Measurements from ENCODE around the gene TLR2. TPM values are rescaled to one million over a fixed set of nuclear protein-coding genes. Genes with fewer than 3 reads are reported as not detected.

The TLR2 gene
- total RNA-seq, 1 experiment from 2014 or later: 1.7 TPM

DNA sequence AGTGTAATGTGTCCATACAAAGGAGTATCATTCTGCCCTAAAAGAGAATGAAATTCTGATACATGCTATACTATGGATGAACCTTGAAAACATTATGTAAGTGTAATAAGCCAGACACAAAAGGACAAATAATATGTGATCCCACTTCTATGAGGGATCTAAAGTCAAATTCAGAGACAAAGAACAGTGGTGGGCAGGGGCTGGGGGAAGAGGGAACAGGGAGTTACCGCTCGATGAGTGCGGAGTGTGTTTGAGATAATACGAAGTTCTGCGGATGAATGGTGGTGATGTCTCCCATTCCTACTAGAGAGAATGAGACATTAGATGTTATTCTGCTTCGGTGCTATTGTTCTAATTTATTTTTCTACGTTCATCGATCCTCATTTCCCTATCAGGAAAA, 46.1 kb upstream of the TLR2 start:
- H3K27me3 Mint-ChIP-seq (ENCODE audit: low read depth): no peaks in the 10 kb centered on the region
- TF ChIP-seq PRRX2 (CRISPR knock-in tag; IDR thresholded peaks at IDR 0.05): no peak
- no peak for TF ChIP-seq GABPB1 (CRISPR knock-in tag; IDR thresholded peaks at IDR 0.05)
- no peak for TF ChIP-seq OVOL2 (CRISPR knock-in tag; IDR thresholded peaks at IDR 0.05; ENCODE audit: borderline replicate concordance)
- no peak for TF ChIP-seq ZNF263 (CRISPR knock-in tag; IDR thresholded peaks at IDR 0.05; ENCODE audit: low read depth)
- TF ChIP-seq, protein P1, sequence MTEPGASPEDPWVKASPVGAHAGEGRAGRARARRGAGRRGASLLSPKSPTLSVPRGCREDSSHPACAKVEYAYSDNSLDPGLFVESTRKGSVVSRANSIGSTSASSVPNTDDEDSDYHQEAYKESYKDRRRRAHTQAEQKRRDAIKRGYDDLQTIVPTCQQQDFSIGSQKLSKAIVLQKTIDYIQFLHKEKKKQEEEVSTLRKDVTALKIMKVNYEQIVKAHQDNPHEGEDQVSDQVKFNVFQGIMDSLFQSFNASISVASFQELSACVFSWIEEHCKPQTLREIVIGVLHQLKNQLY (CRISPR knock-in tag; IDR thresholded peaks at IDR 0.05): no peak
- TF ChIP-seq FOXJ3 (CRISPR knock-in tag; IDR thresholded peaks at IDR 0.05; ENCODE audit: borderline replicate concordance): no peak
- TF ChIP-seq, protein P2, sequence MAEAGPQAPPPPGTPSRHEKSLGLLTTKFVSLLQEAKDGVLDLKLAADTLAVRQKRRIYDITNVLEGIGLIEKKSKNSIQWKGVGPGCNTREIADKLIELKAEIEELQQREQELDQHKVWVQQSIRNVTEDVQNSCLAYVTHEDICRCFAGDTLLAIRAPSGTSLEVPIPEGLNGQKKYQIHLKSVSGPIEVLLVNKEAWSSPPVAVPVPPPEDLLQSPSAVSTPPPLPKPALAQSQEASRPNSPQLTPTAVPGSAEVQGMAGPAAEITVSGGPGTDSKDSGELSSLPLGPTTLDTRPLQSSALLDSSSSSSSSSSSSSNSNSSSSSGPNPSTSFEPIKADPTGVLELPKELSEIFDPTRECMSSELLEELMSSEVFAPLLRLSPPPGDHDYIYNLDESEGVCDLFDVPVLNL (CRISPR knock-in tag; IDR thresholded peaks at IDR 0.05; ENCODE audit: borderline replicate concordance, low read depth): no peak
- TF ChIP-seq, protein P3, sequence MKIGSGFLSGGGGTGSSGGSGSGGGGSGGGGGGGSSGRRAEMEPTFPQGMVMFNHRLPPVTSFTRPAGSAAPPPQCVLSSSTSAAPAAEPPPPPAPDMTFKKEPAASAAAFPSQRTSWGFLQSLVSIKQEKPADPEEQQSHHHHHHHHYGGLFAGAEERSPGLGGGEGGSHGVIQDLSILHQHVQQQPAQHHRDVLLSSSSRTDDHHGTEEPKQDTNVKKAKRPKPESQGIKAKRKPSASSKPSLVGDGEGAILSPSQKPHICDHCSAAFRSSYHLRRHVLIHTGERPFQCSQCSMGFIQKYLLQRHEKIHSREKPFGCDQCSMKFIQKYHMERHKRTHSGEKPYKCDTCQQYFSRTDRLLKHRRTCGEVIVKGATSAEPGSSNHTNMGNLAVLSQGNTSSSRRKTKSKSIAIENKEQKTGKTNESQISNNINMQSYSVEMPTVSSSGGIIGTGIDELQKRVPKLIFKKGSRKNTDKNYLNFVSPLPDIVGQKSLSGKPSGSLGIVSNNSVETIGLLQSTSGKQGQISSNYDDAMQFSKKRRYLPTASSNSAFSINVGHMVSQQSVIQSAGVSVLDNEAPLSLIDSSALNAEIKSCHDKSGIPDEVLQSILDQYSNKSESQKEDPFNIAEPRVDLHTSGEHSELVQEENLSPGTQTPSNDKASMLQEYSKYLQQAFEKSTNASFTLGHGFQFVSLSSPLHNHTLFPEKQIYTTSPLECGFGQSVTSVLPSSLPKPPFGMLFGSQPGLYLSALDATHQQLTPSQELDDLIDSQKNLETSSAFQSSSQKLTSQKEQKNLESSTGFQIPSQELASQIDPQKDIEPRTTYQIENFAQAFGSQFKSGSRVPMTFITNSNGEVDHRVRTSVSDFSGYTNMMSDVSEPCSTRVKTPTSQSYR (CRISPR knock-in tag; IDR thresholded peaks at IDR 0.05): no peak
- TF ChIP-seq, protein P4, sequence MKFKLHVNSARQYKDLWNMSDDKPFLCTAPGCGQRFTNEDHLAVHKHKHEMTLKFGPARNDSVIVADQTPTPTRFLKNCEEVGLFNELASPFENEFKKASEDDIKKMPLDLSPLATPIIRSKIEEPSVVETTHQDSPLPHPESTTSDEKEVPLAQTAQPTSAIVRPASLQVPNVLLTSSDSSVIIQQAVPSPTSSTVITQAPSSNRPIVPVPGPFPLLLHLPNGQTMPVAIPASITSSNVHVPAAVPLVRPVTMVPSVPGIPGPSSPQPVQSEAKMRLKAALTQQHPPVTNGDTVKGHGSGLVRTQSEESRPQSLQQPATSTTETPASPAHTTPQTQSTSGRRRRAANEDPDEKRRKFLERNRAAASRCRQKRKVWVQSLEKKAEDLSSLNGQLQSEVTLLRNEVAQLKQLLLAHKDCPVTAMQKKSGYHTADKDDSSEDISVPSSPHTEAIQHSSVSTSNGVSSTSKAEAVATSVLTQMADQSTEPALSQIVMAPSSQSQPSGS (CRISPR knock-in tag; IDR thresholded peaks at IDR 0.05; ENCODE audit: borderline replicate concordance, low read depth): no peak
- TF ChIP-seq NFYB (CRISPR knock-in tag; conservative IDR thresholded peaks at IDR 0.05; ENCODE audit: low read depth): no peak
- TF ChIP-seq, protein P5, sequence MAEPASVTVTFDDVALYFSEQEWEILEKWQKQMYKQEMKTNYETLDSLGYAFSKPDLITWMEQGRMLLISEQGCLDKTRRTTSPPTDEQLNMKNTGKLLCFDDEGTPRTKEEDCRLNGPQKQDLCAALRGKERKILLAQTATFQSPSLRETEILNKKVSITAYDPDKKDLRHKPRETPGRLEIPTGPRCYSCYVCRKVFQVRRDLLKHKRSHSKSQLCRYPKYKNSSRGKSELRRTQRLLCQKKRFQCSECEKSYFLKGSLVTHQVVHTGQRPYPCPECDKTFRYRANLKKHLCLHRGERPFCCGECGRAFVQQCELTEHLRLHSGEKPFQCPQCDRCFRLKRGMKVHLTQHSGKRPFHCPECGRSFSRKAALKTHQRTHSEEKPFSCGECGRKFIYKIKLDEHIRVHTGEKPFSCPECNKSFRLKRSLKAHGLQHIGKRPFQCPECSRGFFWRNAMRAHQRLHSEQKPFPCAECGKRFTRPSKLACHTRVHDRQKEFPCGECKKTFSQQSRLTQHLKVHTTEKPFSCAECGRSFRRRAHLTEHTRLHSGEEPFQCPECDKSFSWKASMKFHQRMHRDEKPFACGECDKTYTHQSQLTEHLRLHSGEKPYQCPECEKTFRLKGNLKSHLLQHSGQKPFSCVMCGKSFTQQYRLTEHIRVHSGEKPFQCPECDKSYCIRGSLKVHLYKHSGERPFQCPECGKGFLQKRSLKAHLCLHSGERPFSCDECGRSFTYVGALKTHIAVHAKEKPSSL (CRISPR knock-in tag; conservative IDR thresholded peaks at IDR 0.05): no peak
- no peak for TF ChIP-seq ZNF232 (CRISPR knock-in tag; IDR thresholded peaks at IDR 0.05)
- no peak for TF ChIP-seq ZNF423 (CRISPR knock-in tag; IDR thresholded peaks at IDR 0.05)
- no peak for TF ChIP-seq NFE2L1 (CRISPR knock-in tag; IDR thresholded peaks at IDR 0.05)
- TF ChIP-seq ZBTB21 (CRISPR knock-in tag; IDR thresholded peaks at IDR 0.05; ENCODE audit: borderline replicate concordance): no peak
- TF ChIP-seq, protein P6, sequence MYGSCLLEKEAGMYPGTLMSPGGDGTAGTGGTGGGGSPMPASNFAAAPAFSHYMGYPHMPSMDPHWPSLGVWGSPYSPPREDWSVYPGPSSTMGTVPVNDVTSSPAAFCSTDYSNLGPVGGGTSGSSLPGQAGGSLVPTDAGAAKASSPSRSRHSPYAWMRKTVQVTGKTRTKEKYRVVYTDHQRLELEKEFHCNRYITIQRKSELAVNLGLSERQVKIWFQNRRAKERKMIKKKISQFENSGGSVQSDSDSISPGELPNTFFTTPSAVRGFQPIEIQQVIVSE (CRISPR knock-in tag; IDR thresholded peaks at IDR 0.05; ENCODE audit: borderline replicate concordance): no peak
- no peak for TF ChIP-seq CREB1 (CRISPR knock-in tag; IDR thresholded peaks at IDR 0.05)
- ChIA-PET CTCF (no interaction called here), POLR2A (no interaction called here)
- H3K4me3 Mint-ChIP-seq: no peak overlapping the region
- H3K36me3 Mint-ChIP-seq: peaks cover 30% of the 10 kb centered on the region
- ATAC-seq (no peak), DNase-seq (ENCODE audit: low spot score) (no peak)
- no peaks in the 10 kb centered on the region; the same call in 1 of the 2 replicates for H3K9me3 Mint-ChIP-seq
- no peak overlapping the region for H3K27ac Mint-ChIP-seq
- H3K4me1 Mint-ChIP-seq: peaks cover 7% of the 10 kb centered on the region

DNA sequence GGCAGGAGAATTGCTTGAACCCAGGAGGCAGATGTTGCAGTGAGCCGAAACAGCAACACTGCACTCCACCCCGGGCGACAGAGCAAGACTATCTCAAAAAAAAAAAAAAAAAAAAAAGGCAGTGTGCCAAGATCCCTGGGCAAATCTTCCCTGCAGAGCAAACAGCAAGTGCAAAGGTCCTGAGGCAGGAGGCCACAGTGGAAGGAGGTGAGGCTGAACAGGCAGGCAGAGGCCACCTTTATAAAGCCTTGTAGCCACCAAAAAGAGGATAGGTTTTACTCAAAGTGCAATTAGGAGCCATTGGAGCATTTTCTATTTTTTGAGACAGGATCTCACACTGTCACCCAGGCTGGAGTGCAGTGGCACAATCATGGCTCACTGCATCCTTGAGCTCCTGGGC, 45.1 kb upstream of the TLR2 start:
- ATAC-seq: no peak
- ChIA-PET POLR2A (no interaction called here), CTCF (interaction anchor here (0.7 to 1.6 kb wide), 3 partner anchors 10 to 293 kb away, joined by 3 to 7 read pairs (median 4); no protein-coding TSS in a partner anchor)
- Mint-ChIP-seq H3K27me3 (ENCODE audit: low read depth) (no peaks in the 10 kb centered on the region), H3K4me3 (no peak overlapping the region), H3K36me3 (peaks cover 22% of the 10 kb centered on the region), H3K9me3 (no peaks in the 10 kb centered on the region; the same call in 1 of the 2 replicates), H3K4me1 (peaks cover 7% of the 10 kb centered on the region), H3K27ac (no peak overlapping the region)
- no peak for DNase-seq (ENCODE audit: low spot score)
- TF ChIP-seq ZNF219 (CRISPR knock-in tag; IDR thresholded peaks at IDR 0.05; ENCODE audit: borderline replicate concordance) (no peak), RELA (CRISPR knock-in tag; IDR thresholded peaks at IDR 0.05; ENCODE audit: borderline replicate concordance) (no peak), SOX15 (CRISPR knock-in tag; IDR thresholded peaks at IDR 0.05) (no peak), ZNF416 (CRISPR knock-in tag; IDR thresholded peaks at IDR 0.05) (no peak), TCF7 (CRISPR knock-in tag; IDR thresholded peaks at IDR 0.05; ENCODE audit: low read depth) (no peak), TP53 (CRISPR knock-in tag; IDR thresholded peaks at IDR 0.05) (no peak), OVOL2 (CRISPR knock-in tag; IDR thresholded peaks at IDR 0.05; ENCODE audit: borderline replicate concordance) (no peak)
- TF ChIP-seq, protein P7, sequence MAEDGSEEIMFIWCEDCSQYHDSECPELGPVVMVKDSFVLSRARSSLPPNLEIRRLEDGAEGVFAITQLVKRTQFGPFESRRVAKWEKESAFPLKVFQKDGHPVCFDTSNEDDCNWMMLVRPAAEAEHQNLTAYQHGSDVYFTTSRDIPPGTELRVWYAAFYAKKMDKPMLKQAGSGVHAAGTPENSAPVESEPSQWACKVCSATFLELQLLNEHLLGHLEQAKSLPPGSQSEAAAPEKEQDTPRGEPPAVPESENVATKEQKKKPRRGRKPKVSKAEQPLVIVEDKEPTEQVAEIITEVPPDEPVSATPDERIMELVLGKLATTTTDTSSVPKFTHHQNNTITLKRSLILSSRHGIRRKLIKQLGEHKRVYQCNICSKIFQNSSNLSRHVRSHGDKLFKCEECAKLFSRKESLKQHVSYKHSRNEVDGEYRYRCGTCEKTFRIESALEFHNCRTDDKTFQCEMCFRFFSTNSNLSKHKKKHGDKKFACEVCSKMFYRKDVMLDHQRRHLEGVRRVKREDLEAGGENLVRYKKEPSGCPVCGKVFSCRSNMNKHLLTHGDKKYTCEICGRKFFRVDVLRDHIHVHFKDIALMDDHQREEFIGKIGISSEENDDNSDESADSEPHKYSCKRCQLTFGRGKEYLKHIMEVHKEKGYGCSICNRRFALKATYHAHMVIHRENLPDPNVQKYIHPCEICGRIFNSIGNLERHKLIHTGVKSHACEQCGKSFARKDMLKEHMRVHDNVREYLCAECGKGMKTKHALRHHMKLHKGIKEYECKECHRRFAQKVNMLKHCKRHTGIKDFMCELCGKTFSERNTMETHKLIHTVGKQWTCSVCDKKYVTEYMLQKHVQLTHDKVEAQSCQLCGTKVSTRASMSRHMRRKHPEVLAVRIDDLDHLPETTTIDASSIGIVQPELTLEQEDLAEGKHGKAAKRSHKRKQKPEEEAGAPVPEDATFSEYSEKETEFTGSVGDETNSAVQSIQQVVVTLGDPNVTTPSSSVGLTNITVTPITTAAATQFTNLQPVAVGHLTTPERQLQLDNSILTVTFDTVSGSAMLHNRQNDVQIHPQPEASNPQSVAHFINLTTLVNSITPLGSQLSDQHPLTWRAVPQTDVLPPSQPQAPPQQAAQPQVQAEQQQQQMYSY (CRISPR knock-in tag; IDR thresholded peaks at IDR 0.05): no peak

Data from WTC11 (cell line).